ENCODE results near the gene TELO2. TPM values are rescaled to one million over a fixed set of nuclear protein-coding genes. Genes with fewer than 3 reads are reported as not detected.
A peak's percentile ranks its signal among the peaks of the same experiment; 100 is the strongest.

Gene TELO2
- polyA plus RNA-seq, 3 donors, result 7.3 to 58.1 (median 11.4) TPM

GRCh38 chr16:1489077-1489476 lies 4.1 kb upstream of the TELO2 start:
- peak overlapping the region in 1 of 3 experiments; percentile 15 for H3K4me3 ChIP-seq (replicated peaks in 1 of 3; ENCODE audit: low read depth in 2 of 3, low read length in 3 of 3)
- H2AFZ ChIP-seq (ENCODE audit: insufficient read depth, low read depth, low read length, poor library complexity, severe bottlenecking), result peak overlapping the region; percentile 87
- H3K27me3 Mint-ChIP-seq (ENCODE audit: low read depth in 3 of 3), result peaks cover 0 to 2% (median 2%) of the 10 kb centered on the region in 3 donors
- H3K27ac ChIP-seq (ENCODE audit: low read depth in 1 of 2, low read length in 2 of 2), result peak overlapping the region; percentile 43 to 57
- peak overlapping the region in 3 of 7 donors; percentile 76 to 87 (median 80) for H3K27ac Mint-ChIP-seq
- no peaks in the 10 kb centered on the region for H4K20me1 ChIP-seq (ENCODE audit: insufficient read depth, low read length)
- H3K4me2 ChIP-seq (replicated peaks; ENCODE audit: extremely low read depth, low read length, poor library complexity, severe bottlenecking), result peak overlapping the region; percentile 50
- H3K9ac ChIP-seq (ENCODE audit: insufficient read depth, low read length, poor library complexity, severe bottlenecking), result peak overlapping the region; percentile 54
- TF ChIP-seq CTCF (IDR thresholded peaks at IDR 0.05), result no peak
- DNase-seq, result no peak
- no peaks in the 10 kb centered on the region for H3K27me3 ChIP-seq (ENCODE audit: control insufficient read depth in 2 of 2, insufficient read depth in 2 of 2, low read length in 2 of 2)
- peaks cover 35 to 47% of the 10 kb centered on the region in 2 donors for H3K4me1 ChIP-seq (ENCODE audit: control insufficient read depth in 1 of 2, insufficient read depth in 2 of 2, low read length in 2 of 2)
- no peaks in the 10 kb centered on the region for H3K9me3 ChIP-seq (replicated peaks in 1 of 2; ENCODE audit: control insufficient read depth in 1 of 2, insufficient read depth in 1 of 2, low read length in 2 of 2)
- peaks cover 9% of the 10 kb centered on the region for H3K79me2 ChIP-seq (ENCODE audit: insufficient read depth, low read length)
- intact Hi-C loops (cut with micrococcal nuclease), result no loop called here
- H3K36me3 Mint-ChIP-seq, result peaks cover 0 to under 1% of the 10 kb centered on the region in 2 donors
- H3K4me3 Mint-ChIP-seq, result peak overlapping the region in 1 of 2 donors; percentile 66
- H3K4me1 Mint-ChIP-seq, result peaks cover 31% of the 10 kb centered on the region
- peaks cover 0 to 2% (median 0%) of the 10 kb centered on the region in 7 donors for H3K9me3 Mint-ChIP-seq
- 94% methylated on average over 7 of the region's 12 CpGs for WGBS (ENCODE audit: insufficient coverage)
- no peaks in the 10 kb centered on the region for H3K36me3 ChIP-seq (replicated peaks in 1 of 2; ENCODE audit: control insufficient read depth in 1 of 2, insufficient read depth in 2 of 2, low read length in 2 of 2)

GRCh38 chr16:1491327-1491726 lies 1.8 kb upstream of the TELO2 start:
- TF ChIP-seq CTCF (IDR thresholded peaks at IDR 0.05), result no peak
- no peak for DNase-seq
- Mint-ChIP-seq H3K36me3 (peaks cover under 1 to 17% of the 10 kb centered on the region in 2 donors), H3K27ac (peak overlapping the region in 2 of 7 donors; percentile 36 to 41), H3K4me1 (peaks cover 29% of the 10 kb centered on the region), H3K4me3 (no peak overlapping the region), H3K27me3 (ENCODE audit: low read depth in 3 of 3) (peaks cover 0 to under 1% (median 0%) of the 10 kb centered on the region in 3 donors), H3K9me3 (peaks cover 0 to 2% (median 0%) of the 10 kb centered on the region in 7 donors)
- WGBS (ENCODE audit: insufficient coverage), result 92% methylated on average over 12 of the region's 12 CpGs
- H2AFZ ChIP-seq (ENCODE audit: insufficient read depth, low read depth, low read length, poor library complexity, severe bottlenecking), result no peak overlapping the region
- no peaks in the 10 kb centered on the region for H3K27me3 ChIP-seq (ENCODE audit: control insufficient read depth in 2 of 2, insufficient read depth in 2 of 2, low read length in 2 of 2)
- no peaks in the 10 kb centered on the region for H4K20me1 ChIP-seq (ENCODE audit: insufficient read depth, low read length)
- no peak overlapping the region for H3K27ac ChIP-seq (ENCODE audit: low read depth in 1 of 2, low read length in 2 of 2)
- peaks cover 35 to 40% of the 10 kb centered on the region in 2 donors for H3K4me1 ChIP-seq (ENCODE audit: control insufficient read depth in 1 of 2, insufficient read depth in 2 of 2, low read length in 2 of 2)
- intact Hi-C loops (cut with micrococcal nuclease), result loop anchor here in 1 of 2 donors (5.0 kb wide), 1 partner anchor 69 kb away; the partner anchor contains the start of gene UQCC4
- no peaks in the 10 kb centered on the region for H3K9me3 ChIP-seq (replicated peaks in 1 of 2; ENCODE audit: control insufficient read depth in 1 of 2, insufficient read depth in 1 of 2, low read length in 2 of 2)
- H3K79me2 ChIP-seq (ENCODE audit: insufficient read depth, low read length), result peaks cover 20% of the 10 kb centered on the region
- H3K4me2 ChIP-seq (replicated peaks; ENCODE audit: extremely low read depth, low read length, poor library complexity, severe bottlenecking), result no peak overlapping the region
- H3K4me3 ChIP-seq (replicated peaks in 1 of 3; ENCODE audit: low read depth in 2 of 3, low read length in 3 of 3), result no peak overlapping the region
- no peak overlapping the region for H3K9ac ChIP-seq (ENCODE audit: insufficient read depth, low read length, poor library complexity, severe bottlenecking)
- peaks cover 17 to 19% of the 10 kb centered on the region in 2 donors for H3K36me3 ChIP-seq (replicated peaks in 1 of 2; ENCODE audit: control insufficient read depth in 1 of 2, insufficient read depth in 2 of 2, low read length in 2 of 2)

All from CD14-positive monocyte (primary cell).